GM18867 (cell line): ENCODE measurements around the gene PPP2R2C.

Experiments
- ATAC-seq: cut with Tn5 transposase; IDR thresholded peaks from one replicate; pipeline ENCODE4 v1.9.1; 2021; ENCODE audit warnings: mild to moderate bottlenecking, moderate library complexity; ENCODE audit not compliant: unreplicated experiment

The PPP2R2C gene

GRCh38 chr4:6472387-6473263 lies at the start of gene PPP2R2C:
Gene PPP2R2C, minus strand, starts transcription at chr4:6472614. Its CDS starts 385 bp downstream, at chr4:6472229.
- no peak for ATAC-seq

GRCh38 chr4:6520978-6521377 lies 48.6 kb upstream of the PPP2R2C start:
- ATAC-seq = no peak

- ATAC-seq = no peak
Observed at GRCh38 chr4:6520051-6520636, 47.7 kb upstream of the PPP2R2C start.

- ATAC-seq = no peak
Observed at GRCh38 chr4:6517171-6517570, 44.8 kb upstream of the PPP2R2C start.

GRCh38 chr4:6516762-6517161 lies 44.3 kb upstream of the PPP2R2C start:
- ATAC-seq = no peak

- ATAC-seq = no peak
Observed at GRCh38 chr4:6516281-6516680, 43.9 kb upstream of the PPP2R2C start.

GRCh38 chr4:6513678-6514077 lies 41.3 kb upstream of the PPP2R2C start:
- ATAC-seq = no peak

GRCh38 chr4:6509587-6509986 lies 37.2 kb upstream of the PPP2R2C start:
- ATAC-seq = no peak

GRCh38 chr4:6507345-6507744 lies 34.9 kb upstream of the PPP2R2C start:
- ATAC-seq = no peak

- ATAC-seq = no peak
Observed at GRCh38 chr4:6506616-6507140, 34.3 kb upstream of the PPP2R2C start.

GRCh38 chr4:6504900-6505496 lies 32.6 kb upstream of the PPP2R2C start:
- no peak for ATAC-seq

- no peak for ATAC-seq
Observed at GRCh38 chr4:6502747-6503465, 30.5 kb upstream of the PPP2R2C start.

- no peak for ATAC-seq
Observed at GRCh38 chr4:6502147-6502546, 29.7 kb upstream of the PPP2R2C start.

- ATAC-seq = no peak
Observed at GRCh38 chr4:6501171-6501570, 28.8 kb upstream of the PPP2R2C start.

- no peak for ATAC-seq
Observed at GRCh38 chr4:6500481-6501140, 28.2 kb upstream of the PPP2R2C start.

- ATAC-seq = no peak
Observed at GRCh38 chr4:6499238-6499600, 26.8 kb upstream of the PPP2R2C start.

GRCh38 chr4:6498511-6499237 lies 26.3 kb upstream of the PPP2R2C start:
- no peak for ATAC-seq

- no peak for ATAC-seq
Observed at GRCh38 chr4:6497796-6498195, 25.4 kb upstream of the PPP2R2C start.

GRCh38 chr4:6495736-6496135 lies 23.3 kb upstream of the PPP2R2C start:
- ATAC-seq = no peak

GRCh38 chr4:6495296-6495590 lies 22.8 kb upstream of the PPP2R2C start:
- ATAC-seq = no peak
